Measurements from ENCODE around the gene TPD52L2.
"Not testable (repeated sequence)": the region's sequence is repeated elsewhere in the genome, so short reads cannot be mapped to it uniquely, and the experiment has no call there.

Gene TPD52L2

DNA sequence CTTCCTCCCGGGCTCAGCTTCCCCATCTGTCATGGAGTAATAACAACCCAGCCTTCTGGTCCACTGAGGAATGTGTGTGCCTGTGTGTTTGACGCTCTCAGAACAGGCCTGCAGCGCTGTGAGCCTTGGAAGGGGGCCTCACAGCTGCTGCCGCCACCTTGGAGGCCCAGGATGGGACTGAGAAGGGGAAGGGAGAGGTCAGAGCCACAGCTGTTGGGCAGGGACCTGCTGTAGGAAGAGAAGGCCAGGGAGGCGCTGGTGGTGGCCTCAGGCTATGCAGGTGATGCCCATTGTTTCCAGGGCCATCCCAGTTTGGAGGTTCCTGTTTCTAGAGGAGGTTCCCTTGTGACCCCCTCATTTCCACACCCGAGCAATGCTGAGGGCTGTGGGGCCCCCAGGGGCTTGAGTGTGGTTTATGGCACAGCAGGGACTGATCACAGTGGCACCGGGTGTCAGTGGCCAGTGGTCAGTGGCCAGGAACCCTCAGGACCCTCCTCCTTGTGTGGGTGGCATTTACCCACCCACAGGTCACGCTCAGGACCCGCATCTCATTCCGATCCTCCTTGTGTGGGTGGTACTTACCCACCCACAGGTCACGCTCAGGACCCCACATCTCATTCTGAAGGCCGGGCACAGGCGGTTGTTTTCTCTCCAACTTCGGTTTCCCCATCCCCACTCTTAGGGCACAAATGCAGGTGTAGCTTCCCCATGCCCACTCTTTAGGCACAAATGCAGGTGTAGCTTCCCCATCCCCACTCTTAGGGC is 14.0 kb downstream of the TPD52L2 start:
- no peak for DNase-seq (ENCODE audit: low spot score)

DNA sequence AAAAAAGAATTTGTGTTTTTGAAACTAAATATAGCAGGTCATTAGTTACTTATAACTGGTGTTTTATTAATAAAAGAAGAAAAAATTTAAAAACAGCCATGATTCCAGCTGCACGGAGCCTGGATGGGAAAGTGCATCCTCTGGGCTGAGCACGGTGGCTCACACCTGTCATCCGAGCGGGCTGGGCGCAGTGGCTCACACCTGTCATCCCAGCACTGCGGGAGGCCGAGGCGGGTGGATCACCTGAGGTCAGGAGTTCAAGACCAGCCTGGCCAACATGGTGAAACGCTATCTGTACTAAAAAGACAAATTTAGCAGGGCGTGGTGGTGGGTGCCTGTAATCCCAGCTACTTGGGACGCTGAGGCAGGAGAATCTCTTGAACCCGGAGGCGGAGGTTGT is 15.8 kb downstream of the TPD52L2 start:
- DNase-seq (ENCODE audit: low spot score), result not testable (repeated sequence)

DNA sequence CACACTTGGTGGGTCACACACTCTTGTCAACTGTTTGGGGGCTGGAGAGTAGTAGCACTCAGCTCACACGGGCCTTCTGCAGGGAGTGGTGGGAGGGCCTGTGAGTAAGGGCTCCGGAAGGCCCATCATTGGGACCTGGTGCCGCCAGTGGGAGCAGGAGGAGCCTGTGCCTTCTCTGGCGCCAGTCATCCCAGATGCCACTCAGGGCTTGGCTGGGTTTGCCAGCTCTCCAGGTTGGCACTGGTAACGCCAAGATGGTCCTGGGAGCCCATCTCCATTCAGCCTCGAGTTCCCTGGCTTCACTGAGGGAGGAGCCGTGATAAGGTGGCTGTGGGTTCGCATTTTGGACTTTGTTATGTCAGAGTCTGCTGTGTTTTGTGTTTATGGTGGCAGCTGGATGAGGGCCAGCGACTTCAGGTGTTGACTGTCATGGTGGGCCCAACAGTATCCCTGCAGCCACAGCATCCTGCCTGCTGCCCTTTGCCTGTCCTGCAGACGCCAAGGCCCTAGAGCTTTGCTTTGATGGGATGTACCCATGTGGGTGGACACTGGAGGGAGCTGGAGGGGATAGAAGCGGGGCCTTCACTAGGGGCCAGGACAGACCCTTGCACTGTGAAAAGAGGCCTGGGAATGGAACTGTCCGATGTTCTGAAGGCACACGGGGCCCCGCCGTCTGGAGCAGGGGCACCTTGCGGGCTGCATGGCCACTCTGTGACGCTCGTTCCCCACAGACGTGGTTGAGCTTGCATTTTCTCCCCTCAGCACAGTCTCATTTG is 16.6 kb downstream of the TPD52L2 start:
- DNase-seq (ENCODE audit: low spot score), result no peak

DNA sequence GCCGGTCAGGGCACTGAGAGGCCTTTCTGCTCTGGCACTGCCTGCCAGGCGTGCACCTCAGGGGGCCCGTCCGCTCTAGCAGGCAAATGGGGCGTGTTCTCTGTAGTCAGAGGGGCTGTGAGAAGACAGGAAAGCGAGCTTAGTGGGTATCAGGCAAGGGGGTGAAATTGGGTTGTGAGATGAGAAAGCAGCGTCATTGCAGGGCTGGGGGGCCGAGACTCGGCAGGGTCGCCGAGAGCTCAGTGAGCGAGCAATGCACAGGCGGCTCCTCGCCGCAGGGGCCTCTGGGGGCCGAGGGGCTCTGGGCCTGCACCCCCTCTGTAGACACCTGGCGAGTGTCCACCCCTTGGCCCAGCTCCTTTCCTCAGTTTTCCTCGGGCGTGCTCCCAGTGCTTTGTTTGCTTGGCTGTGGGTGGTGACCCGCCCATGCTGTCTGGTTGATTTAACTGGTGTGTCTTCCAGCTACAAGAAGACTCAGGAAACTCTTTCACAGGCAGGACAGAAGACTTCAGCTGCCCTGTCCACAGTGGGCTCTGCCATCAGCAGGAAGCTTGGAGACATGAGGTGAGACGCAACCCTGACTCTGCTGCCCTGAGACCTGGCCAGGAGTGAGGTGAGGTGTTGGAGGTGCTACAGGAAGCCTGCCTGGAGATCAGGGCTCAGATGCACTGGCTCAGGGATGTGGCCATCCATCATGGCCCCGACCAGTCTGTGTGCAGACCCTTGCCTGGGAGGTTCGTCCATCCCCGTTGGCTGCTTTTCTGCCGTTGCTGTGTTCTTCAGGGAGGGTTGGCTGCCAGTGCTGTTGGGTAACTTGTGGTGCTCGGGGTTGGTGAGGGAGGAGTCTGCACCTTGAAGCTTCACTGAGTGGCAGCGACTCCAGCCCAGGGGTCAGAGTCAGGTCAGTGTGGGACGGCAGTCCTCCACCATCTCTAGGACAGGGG is 17.5 kb downstream of the TPD52L2 start:
- no peak for DNase-seq (ENCODE audit: low spot score)

DNA sequence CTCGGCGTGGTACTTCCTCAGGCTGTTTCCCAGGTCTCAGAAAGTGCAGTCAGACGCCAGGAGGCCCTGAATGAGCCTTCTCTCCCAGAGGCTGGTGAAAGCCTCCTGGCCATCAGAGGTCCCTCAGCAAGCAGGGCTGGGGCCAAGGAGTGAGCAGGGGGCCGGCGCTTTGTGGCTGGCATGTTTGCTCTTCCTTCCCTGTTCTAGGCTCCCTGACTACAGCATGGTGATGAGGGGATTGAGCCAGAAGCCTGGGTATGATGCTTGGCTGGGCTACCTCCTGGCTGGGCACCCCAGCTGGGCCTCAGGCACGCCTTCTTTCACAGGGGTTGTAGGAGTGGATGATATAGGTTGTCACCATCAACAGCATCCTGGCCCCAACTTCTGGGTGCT is 18.1 kb downstream of the TPD52L2 start:
- no peak for DNase-seq (ENCODE audit: low spot score)

DNA sequence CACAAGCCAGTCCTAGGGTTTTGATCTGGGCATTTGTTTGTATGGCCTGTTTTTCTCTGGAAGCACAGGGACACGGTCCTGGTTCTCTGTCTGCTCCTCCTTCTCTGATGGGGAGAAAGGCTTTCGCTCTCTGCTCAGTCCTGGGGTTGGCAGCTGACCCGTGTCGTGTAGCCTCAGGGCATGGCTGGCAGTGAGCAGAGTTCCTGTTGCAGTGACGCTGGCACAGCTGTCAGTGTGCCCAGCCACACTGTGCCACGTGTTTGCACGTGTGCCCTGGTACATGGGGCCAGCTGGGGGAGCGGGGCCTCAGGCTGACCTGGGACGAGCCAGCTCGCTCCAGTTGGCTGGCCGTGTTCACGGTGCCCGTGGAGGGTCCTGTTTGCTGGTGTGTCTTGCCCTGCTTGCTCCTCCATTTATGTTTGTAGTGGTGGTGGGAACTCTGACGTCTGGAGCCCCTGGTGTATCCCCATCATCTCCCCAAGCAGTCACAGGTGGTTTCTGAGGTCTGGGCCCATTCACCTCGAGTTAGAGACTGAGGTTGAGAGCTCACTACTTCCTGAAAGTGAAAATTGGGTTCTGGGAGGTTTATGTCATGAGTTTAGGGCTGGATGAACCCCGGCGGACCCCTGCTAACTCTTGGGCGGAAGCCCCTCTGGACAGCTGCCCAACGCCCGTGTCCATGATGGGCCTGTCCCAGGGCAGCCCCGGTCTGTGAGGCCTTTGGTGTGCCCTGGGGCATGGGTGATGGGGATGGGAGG is 19.6 kb downstream of the TPD52L2 start:
- DNase-seq (ENCODE audit: low spot score), result no peak

DNA sequence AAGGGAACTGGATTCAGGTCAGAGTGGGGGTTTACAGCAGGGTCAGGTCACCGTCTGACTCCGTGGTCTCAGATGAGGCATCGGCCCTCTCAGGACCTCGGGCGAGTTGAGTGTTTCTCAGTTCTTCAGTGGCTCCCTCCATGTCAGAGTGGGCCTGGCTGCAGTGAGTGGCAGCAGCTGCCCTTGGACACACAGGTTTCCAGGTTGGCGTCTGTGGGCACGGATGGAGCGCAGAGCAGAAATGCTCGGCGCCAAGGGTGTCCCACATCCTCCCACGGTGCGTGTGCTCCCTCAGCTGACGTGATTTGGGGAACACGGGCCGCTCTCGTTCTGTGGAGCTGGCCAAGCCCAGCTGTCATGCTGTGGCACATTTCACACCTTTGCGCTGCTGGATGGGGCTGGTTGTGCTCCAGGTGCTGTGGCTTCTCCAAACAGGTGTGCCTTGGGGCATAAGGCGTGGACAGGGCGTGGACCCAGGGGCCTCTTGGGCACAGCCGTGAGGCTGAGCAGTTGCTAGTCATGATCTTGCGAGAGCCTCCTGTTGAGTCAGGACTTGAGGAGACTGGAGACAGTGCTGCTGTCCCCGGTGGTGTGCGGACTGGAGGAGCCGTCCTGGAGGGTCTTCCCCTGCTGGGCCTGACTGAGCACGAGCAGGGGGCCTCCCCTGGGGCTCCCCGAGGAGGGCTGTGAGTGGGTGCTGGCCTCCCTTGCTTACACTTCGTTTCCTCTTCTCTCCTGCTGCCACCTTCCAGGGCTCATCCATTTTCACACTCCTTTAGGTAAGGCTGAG is 20.4 kb downstream of the TPD52L2 start:
- DNase-seq (ENCODE audit: low spot score), result no peak

DNA sequence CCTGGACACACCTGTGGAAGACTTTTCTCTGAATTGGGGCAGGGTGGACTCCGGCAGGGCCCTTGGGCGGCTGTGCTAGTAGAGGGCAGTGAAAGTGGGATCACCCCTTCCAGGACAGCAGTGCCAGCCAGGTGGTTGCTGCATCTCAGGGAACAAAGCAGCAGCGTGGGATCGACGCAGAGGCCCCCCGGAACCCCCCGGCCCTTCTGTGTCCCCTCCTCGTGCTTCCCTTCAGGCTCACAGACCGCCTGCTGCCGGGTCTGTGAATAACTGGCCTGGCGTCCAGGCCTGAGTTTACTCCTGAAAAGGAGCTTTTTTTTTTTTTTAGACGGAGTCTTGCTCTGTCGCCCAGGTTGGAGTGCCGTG is 21.0 kb downstream of the TPD52L2 start:
- no peak for DNase-seq (ENCODE audit: low spot score)

DNA sequence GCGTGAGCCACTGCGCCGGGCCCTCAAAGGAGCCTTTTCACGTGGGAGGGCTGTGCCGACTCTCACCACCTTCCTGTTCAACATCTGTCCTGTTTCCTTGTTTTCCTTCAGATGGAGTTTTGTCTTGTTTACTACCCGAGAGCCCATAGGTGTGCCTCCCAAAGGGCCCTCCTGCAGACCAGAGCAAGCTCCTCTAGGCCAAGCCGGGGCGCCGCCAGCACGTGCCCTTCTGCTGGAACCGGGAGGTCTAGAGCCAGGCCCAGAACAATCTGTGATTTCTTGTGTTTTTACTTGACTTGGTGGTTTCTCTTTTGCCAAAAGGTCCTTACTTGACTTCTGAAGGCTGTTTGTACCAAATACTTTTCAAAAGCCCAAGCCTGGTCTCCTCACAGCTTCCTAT is 21.9 kb downstream of the TPD52L2 start:
- DNase-seq (ENCODE audit: low spot score), result no peak

DNA sequence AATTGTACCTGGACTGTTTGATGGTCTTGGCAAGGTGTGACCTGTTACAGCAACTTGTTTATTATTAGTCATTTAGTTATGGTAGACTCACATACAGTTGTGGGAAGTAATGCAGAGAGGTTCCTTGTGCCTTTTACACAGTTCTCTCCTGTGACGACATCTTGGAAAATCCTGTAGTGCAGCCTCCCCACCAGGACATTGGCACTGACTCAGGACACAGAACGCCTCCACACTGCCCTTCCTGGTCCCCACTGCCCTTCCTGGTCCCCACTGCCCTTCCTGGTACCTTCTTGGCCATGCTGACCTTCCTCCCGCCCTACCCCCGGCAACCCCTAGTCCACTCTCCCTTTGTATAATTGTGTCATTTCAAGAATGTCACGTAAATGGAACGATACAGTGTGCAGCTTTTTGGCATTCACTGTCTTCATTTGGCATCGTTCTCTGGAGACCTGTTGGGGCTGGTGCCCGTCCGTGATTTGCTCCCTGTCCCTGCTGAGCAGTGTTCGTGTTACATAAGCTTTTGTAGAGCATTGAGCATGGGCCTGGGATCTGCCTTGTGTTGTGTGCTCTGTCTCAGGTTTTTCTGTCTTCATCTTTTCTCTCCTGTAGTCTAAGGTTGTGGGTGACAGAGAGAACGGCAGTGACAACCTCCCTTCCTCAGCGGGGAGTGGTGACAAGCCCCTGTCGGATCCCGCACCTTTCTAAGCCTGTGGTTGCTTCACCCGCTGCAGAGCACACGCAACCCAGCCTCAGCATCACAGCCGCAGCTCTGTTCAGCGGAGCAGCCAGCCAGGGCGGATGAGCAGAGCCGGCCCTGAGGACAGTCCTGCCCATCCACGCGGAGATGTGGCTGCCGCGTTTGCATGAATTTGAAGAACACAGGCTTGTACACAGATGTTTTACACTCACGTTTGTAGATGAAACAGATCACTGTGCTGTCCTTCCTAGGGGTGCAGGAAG is 24.5 kb downstream of the TPD52L2 start:
- DNase-seq (ENCODE audit: low spot score), result no peak

DNA sequence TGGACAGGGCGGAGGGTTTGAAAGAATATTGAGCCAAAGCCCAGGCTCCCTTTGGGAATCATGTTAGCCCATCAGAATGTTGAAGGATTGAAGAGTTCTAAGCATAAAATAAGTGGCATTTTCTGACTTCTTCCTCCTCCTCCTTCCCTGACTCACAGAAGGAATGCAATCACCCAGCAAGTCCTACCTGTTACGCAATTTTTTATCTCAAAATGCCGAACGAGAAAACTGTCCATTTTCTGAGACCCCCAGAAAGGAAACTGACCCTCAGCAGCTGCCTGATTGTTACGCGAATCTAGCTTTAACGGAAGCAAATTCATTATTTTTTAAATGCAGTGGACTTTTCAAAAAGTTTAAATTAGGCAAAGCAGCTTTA is 25.1 kb downstream of the TPD52L2 start:
- DNase-seq (ENCODE audit: low spot score), result no peak

DNA sequence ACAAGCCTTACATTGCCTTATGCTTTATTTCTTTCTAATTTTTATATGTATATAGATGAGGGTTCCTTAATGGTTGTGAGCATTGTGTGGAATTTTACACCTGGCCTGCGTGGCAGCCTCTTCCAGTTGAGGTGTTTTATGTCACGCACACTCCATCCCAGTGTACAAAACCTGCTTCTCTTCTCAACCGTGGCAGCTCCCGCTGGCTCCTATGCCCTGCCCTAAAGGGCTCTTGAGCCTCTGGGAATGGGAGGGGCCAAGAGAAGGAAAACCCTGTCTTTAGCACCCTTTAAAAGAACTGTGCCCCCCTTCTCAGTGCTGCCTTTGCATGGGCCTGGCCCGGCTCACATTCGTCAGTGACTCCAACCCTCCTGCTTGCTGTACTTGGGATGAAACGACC is 25.5 kb downstream of the TPD52L2 start:
- DNase-seq (ENCODE audit: low spot score), result no peak

DNA sequence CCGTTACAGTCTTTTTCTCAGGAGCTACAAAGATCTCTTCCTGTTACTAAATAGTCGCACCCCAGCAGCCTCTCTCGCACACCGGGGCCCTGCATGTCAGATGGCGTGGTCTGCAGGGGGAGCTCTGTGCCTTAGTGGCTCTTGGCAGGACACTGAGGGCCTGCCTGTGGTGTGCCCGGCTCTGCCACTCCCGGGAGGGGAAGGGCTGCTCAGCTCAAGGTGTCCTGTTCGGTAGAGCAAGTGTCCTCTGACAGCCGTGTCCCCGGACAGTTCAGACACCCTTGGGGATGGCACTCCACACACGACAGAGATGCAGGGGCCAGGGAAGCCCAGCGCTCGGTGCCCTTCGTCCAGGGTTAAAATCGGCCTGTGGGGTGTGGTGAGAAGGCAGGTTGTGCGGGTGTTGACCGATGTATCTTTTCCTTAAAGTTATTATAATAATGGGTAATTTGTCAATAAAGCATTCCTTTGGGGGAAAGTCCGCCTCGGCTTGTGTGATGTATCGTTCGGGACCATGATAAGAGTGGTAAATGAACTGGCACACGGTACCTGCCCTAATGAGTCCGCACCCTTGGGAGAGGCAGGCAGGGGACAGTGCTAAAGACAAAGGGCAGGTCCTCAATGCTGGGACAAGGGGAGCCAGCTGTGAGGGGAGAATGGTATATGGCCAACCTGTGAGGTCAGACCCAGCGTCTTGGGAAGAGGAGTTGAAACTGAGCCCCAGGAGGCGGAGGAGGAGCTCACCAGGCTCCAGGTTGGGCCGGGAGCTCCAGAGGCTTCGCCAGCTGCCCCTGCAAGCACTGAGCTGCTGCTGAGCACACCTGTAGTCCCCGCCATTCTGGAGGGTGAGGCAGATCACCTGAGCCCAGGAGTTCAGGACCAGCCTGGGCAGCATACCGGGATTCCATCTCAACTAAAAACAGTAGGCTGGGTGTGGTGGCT is 26.3 kb downstream of the TPD52L2 start:
- no peak for DNase-seq (ENCODE audit: low spot score)

DNA sequence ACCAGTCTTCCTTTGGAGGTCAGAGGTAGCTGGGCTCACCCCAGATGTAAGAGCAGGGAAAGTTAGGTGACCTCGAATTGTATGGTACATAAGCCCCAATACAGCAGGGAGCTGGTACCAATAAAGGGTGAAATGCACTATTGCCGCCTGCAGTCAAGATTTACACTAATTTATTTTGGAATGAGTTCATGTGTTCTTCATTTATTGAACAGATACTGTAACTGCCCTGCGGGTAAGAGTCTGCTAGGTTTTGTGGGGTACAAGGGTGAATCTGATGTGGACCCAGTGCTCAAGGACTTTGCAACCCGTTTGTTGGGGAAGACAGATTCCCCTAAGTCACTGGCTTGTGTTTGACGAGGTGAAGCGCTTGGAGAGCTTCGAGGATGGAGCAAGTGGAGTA is 27.3 kb downstream of the TPD52L2 start:
- DNase-seq (ENCODE audit: low spot score), result no peak

DNA sequence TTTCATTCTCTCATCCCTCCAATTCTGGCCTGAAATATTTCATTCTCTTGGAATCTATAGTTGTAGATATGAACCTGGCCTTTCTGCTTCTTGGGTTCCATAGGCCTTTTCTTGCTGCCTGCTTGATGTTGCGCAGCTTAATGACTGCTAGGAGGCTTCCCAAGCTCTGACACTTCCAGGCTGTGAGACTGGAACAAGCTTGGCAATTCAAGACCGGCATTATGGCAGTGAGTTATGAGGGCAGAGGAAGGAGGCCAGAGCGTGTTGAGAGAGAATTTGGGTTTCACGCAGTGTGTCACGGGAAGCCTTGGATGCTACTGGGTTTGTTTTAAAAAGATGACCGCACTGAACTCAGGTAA is 28.9 kb downstream of the TPD52L2 start:
- no peak for DNase-seq (ENCODE audit: low spot score)

DNA sequence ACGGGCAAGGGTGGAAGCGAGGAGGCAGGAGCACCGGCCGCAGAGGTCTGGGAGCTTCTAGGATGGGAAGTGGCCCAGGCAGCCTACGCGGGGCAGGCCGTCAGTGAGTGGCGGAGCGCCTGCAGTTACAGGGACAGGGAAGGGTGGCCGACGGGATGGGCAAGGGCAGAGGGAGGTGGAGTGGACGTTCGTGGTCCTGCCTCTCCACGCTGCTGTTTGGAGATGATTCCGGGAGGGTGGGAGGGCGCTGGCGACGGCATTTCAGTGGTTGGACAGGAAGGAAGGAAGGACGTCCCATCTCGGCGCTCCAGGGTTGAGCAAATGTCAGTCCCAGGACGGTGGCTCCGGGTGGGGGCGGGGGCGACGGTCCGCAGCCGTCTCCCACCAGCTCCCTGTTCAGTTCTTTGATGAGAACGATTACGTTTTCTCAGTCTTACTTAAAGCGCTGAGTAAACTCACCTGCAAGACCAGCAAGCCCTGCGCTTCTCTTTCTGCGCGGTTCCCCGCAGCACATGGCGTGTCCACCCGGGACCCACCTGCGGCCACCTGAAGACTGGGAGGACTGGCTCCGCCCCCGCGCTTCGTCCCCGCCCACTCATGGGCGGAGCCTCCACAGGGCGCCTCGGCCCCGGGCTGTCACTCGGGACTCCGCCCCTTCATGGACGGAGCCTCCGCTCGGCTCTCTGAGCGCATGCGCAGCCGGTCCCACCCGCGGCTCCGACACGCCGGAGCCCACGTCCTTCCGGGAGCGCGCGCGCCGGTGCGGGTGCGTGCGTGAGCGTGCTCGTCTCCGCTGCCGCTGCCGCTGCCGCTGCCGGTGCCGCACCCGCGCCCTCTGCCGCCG is 29.5 kb downstream of the TPD52L2 start, which contains the start of gene DNAJC5:
Gene DNAJC5, plus strand, starts transcription at position 769 of the 844 bp plus-strand sequence. CDS start 33,220 bp downstream, outside the sequence.
- DNase-seq (ENCODE audit: low spot score), result peak; percentile 94

DNA sequence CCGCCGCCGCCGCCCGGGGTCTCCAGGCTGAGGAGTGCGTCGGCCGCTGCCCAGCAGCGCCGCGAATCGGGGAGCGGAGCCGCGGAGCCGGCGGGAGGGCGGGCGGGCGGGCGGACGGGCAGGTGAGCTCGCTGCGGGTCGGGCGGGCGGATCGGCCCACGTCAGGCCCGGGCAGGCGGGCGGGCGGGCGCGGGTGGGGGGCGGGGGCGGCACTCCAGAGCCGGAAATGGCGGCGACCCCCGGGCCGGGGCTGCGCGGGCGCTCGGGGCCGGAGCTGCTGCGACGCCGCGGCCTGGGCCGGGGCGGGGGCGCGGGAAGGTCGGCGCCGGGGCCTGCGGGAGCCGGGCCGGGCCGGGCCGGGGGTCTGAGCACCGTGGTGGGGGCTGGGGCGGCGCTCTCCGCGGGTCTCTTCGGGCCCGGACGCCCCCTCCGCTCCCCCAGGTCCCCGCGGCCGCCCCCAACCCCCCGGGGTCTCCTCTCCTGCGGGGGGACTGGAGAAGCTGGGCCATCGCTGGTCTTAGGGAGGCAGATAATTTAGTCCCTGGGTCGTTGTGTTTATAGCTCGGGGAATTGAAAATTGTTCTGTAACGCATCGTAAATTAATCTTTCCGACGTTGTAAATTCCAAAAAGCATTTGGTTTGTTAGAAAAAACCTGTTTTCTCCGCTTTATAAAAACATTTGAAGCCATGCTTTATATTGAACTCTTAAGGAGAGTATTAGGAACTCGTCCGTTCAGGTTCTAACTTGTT is 30.3 kb downstream of the TPD52L2 start:
- DNase-seq (ENCODE audit: low spot score), result no peak
